CMK (cell line): Measurements from ENCODE around the gene ACSL5.
A peak's percentile ranks its signal among the peaks of the same experiment; 100 is the strongest.
"Not testable (repeated sequence)": the region's sequence is repeated elsewhere in the genome, so short reads cannot be mapped to it uniquely, and the experiment has no call there.

Experiments
- DNase-seq: peaks from one replicate; pipeline ENCODE4 v3.0.0-alpha.2; 2010; ENCODE audit warnings: low read depth

Gene ACSL5

DNA sequence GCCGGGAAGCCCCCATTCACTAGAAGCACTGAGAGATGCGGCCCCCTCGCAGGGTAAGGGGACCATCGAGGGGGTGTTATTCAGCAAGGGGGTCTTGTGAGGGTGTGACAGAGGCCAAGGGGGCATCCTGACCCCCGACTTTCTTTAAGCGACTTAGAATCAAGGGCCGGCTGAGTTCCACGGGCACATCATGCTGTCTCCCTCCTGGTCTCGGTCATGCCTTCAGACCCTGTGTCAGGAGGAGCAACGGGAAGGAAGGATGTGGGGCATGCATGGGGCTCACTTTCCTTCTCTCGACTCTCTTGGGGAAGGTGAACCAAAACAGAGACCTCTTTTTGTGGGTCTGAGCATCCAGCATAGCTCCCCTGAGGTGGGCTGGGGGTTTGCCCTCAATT, 2.5 kb downstream of the ACSL5 start:
- DNase-seq = no peak

DNA sequence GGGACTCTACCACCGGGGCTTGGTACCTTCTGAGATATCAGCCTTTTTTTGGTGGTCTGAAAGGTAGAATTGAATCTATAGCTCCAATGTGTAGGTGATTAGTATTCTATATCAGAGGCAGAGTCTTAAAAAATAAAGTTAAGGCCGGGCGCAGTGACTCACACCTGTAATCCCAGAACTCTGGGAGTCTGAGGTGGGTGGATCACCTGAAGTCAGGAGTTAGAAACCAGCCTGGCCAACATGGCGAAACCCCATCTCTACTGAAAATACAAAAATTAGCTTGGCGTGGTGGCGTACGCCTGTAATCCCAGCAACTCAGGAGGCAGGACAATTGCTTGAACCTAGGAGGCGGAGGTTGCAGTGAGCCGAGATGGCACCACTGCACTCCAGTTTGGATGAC, 3.2 kb downstream of the ACSL5 start:
- not testable (repeated sequence) for DNase-seq

DNA sequence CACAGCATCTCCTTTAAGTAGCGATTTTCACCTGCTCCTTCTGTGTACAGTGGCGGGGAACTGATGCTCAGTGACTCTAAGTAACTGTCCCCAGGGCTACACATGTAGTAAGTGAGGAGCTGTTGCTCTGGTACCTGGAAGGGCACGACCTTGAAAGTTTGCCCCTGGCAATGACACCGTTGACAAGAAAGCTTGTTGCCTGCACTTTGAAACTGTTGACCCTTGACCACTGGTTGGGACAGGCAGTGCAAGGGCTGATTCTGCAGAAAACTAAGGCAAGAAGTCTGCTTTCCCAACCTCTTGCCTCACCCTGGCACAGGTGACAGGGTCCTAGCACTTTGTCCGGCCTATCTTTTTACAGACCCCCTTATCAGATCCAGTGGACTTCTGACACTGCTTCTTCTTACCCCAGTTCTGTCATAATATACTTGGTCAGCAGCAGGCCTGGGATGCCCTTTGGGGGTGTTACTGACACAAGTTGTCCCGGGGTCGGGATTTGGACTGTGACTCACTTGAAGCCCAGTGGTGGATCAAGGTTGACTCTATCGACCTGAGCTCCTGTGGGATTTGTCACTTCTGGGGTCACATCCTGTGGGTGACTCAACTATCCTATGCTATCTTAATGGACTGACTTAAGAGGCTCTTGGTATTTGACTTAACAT, 5.8 kb downstream of the ACSL5 start:
- no peak for DNase-seq

DNA sequence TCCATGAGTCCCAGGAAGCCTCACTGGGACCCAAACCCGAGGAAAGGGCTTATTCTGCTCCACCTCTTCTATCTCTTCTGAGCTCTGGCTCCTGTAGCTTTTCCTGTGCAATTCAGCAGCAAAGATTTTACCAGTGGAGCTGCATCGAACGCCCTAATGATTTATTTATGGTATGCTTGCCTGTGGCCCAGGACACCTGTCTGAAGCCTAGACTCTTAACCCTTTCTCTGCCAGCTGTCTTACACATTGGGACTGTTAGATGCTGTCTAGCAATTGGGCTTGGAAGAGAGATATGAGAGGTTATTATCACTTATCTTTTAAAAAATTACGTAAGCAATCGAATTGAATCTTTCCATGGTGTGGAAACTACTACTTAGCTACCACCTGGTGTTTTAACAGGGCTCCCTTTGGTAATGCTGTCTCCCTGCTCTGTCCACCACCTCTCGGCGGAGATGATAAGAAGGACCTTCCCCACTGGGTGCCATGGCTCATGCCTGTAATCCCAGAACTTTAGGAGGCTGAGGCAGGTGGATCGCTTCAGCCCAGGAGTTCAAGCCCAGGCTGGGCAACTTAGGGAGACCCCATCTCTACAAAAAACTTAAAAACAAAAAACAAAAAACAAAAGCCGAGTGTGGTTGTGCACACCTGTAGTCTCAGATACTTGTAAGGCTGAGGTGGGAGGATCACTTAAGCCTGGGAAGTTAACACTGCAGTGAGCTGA, 8.8 kb downstream of the ACSL5 start:
- no peak for DNase-seq

DNA sequence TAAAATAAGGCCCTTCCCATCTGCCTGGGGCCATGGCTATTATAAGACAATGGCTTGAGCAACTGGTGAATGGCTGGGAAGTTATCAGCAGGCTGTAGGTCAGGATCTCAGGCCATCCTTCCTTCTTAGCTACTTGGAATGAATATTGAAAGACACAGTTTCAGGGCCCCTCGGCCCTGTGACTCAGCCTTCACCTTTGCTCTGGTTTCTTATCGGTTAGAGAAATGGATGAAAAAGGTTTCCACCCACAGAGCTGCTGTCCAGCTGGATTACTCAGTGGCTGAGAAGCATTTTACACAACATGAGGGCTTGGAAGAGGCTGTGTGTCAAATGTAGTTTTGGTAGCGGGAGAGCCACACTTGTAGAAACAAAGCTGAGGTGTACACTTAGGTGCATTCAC, 9.4 kb downstream of the ACSL5 start:
- DNase-seq = no peak

DNA sequence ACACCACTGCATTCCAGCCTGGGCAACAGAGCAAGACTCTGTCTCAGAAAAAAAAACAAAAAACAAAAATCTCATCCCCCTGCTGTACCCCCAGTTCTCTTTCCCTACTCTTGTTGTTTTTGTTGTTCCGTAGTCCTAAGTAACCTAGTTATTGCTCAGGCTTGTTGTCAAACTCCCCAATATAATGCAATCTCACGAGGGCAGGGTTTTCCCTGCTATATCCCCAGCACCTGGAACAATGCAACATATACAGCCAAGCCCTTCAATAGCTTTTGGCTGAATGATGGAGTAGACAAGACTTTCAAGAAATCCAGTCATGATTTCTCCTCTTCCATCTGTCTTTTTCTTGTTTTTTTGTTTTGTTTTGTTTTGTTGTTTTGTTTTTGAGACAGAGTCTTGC, 10.2 kb downstream of the ACSL5 start:
- DNase-seq = no peak

DNA sequence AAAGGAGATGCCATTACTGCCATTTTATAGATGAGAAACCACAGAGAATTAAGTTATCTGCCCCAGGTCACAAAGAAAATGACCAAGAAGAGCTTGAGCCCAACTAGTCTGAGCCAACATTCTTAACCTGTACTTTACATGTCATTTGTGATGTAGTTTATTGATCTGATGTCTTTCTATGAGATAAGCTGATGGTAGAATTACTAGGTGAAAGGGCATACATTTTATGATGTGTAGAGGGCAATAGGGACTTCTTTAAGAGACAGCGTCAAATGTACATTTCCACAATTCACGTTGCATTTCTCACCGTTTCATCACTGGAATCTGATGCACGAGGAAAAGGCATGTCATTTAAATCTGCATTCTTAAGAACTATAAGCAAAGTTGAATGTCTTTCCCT, 11.3 kb downstream of the ACSL5 start:
- DNase-seq = no peak

DNA sequence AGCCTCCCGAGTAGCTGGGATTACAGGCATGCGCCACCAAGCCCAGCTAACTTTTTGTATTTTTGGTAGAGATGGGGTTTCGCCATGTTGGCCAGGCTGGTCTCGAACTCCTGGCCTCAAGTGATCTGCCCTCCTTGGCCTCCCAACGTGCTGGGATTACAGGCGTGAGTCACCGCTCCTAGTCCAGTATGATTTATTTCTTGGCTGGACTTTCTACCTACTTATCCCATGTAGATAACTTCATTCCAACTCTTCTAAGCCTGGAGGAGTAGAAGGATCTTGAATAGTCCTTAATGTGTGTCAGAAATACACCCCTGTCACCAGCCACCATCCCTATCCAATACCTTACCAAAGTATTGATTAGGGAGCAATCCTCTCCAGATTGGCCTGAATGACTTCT, 14.1 kb downstream of the ACSL5 start:
- not testable (repeated sequence) for DNase-seq

DNA sequence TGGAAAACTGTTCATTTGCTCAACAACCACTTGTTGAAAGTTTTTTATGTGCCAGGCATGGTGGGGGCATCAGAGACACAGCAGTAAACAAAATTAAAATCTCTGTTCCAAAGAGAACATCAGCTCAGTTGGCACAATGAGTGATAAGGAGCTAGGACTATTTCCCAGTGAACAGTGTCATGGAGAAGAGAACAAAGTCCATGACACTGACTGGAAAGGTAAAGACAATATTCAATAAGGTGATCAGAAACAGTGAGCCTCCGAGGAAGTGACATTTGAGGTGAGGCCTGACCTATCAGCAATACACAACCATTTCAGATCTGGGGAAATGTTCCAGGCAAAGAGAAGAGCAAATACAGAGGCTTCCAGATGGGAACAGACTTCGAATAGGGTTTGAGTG, 14.6 kb downstream of the ACSL5 start:
- no peak for DNase-seq

DNA sequence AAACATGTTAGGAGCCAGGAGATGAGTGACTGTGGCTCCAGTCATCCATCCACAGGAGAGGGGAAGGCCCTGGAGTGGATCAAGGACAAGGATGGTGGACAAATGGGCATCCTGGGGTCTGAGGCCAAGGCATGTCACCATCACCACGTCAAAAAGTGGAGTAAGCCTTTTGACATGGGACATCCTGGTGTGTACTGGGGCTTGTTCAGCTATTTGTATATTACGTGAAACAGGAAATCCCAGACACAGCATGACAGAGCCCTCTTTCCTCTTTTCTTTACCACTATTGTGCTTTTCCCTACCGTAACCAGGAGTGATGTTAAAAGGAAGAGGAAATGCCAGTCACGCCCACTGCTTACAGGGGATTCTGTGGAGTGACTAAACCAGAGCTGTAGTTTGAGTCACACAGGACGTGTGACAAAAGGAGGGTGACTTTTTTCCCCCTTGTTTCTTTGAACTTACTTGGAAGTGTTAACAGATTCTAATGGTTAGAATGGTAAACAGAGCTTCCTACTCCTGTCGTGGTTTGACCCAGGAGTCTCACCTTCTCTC, 15.4 kb downstream of the ACSL5 start:
- DNase-seq = no peak

DNA sequence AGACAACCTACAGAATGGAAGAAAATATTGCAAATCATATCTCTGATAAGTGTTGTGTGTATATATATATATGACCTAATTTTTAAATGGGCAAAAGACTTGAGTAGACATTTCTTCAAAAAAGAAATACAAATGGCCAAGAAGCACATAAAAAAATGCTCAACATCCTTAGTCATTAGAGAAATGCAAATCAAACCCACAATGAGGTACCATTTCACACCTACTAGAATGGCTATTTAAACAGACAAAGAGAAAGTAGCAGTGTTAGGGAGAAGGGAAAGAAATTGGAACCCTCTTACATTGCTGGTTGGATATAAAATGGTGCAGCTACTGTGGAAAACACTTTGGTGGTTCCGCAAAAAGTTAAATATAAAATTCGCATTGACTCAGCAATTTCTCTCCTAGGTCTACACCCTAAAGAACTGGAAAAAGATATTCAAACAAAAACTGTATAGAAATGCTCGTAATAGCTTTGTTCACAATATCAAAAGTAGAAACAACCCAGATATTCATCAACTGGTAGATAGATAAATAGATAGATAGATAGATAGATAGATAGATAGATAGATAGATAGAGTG, 16.3 kb downstream of the ACSL5 start:
- no peak for DNase-seq

DNA sequence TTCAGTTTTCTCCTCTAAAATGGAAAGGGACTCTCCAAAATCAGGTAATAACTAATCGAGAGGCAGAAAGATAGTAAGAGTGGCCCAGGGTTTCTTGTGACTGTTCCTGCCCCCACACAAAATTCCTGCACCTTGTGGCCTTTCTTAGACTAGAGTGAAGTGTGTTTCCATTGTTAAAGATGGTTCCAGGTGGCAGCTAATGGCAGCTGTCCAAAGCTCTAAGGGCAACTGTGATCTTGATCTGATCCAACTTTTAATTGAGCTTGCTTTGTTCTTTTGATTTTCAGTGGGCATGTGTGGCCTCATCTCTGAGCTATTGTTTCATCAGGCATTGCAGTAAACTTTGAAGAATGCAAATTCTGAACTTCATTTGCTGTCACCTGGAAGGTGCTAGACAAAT, 19.4 kb downstream of the ACSL5 start:
- no peak for DNase-seq

DNA sequence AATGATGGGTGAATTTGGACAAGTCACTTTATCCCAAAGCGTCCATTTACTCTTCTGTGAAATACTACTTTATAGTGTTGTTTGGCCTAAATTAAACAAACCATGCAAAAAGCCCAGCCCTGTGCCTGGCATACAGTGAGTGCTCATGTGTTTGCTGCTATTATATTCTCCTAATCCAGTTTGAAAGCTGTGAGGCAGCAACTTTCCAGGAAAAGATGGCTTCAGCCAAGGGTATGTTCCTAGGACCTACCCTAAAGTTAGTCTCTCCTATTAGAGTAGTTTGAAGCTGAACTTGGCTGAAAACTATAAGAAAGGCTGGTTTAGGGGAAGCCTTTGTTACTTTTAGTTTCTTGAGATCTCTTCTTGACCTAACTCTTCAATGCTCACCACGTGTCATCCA, 19.9 kb downstream of the ACSL5 start:
- DNase-seq = no peak

DNA sequence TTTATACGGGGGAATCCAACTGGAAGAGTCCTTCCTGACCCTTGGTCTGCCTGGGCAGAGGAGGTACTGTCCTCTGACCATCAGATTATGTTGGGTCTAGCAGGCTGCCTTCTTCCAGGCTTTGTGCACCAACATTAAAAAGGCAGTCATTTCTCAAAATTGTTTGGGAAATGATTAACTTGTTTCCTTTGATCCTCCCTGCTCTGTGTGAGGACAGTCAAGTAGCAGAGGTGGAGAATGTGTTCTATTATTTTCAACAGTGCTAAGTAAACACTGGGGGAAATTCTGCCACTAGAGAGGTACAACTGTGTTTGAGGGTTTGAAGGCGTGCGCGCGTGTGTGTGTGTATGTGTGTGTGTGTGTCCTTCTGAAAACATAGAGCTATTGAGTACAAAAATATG, 20.6 kb downstream of the ACSL5 start:
- DNase-seq = no peak

DNA sequence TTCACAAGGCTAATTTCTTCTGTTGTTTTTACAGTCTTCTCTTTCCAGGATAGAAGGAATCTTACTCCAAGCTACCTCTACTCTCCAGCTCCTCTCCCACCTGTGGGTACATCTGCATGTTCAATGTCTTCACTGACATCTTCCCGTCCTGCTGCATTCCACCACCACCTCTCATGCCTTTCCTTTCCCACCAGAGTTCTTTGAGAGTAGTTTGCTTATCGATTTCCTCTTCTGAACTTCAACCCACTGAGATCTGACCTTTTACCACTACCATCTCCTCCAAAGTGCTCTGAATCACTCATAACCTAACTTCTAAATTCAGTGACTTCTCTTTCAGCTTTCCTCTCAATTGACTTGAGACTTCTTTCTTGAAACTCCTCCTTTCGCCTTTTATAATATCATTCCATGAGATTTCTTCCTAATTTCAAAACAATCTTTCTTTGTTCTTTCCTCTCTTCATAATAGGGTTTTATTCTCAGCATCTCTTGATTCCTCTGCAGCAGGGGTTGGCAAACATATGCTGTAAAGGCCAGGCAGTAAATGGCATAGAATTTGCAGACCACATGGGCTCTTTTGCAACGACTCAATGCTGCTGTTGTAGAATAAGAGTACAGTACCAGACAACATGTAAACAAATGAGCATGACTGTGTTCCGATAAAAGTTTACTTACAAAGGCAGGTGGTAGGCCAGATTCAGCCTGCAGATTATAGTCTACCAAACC, 22.1 kb downstream of the ACSL5 start:
- no peak for DNase-seq

DNA sequence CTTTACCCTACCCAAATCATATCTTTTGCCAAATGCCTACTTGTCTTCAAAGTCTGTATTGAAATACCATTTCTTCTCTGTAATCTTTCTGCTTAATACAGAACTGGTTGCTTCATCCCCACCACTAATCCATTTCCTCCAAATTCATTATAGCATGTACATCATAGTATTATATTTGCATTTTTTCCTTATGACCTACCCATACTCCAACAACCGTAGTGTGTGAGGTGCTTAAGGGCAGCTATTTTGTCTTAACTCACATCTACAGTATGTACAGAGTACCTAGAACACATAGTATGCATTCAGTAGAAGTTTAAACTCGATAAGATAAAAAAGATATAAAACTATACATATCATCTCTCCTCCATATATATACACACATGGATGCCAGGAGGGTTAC, 23.7 kb downstream of the ACSL5 start:
- no peak for DNase-seq

DNA sequence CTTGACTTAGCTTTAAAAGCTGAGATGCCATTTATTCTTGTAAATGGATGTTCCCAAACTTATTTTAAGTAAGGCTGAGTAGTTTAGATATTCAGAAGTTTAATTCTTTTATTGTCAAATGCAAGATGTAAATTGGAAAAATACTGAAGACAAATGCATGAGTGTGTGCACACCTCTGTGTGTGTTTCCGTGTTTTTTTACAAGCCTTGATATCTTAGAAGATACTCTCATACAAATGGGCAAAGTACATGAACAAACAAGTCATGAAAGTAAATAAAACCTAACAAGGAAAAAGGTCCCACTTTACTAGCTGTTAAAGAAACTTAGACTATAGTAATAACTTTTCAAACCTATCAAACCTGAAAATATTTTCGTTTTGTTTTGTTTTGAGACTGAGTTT, 29.0 kb downstream of the ACSL5 start:
- DNase-seq = no peak

DNA sequence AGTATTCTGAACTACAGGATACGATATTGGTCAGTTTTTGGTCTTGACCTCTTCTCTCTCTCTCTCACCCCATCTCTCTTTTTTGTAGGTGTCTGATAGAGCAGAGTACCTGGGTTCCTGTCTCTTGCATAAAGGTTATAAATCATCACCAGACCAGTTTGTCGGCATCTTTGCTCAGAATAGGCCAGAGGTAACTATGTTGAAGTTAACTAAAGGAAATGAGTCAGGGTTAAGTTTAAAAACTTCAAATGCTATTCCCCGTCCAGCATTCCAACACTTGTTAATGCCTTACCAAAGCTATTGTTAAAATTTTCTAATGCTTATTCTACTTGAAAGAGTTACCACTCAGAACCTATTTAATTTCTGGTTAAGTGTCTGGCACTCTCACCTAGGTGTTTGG, 30.7 kb downstream of the ACSL5 start:
- no peak for DNase-seq

DNA sequence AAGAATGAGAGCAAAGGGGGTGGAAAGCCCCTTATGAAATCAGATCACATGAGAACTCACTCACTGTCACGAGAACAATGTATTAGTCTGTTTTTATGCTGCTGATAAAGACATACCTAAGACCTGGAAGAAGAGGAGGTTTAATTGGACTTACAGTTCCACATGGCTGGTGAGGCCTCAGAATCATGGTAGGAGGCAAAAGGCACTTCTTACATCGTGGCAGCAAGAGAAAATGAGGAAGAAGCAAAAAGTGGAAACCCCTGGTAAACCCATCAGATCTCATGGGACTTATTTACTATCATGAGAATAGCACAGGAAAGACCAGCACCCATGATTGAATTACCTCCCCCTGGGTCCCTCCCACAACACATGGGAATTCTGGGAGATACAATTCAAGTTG, 32.9 kb downstream of the ACSL5 start:
- not testable (repeated sequence) for DNase-seq

DNA sequence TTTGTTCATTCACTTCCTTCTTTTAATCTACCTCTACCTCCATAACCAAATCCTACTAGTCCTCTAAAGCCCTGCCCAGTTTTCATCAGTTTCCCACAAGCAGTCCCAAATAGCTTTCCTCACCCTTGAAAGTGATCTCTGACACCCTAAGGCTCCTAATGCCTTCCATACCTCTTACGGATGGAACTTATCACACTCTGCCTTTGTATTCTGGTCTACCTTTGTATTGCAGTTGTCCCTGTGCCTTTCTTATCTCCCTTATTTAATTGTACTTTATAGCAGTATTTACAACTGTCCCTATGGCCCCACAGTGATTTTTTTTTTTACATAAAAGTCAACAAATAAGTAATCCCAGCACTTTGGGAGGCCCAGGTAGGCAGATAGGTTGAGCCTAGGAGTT, 33.8 kb downstream of the ACSL5 start:
- no peak for DNase-seq

DNA sequence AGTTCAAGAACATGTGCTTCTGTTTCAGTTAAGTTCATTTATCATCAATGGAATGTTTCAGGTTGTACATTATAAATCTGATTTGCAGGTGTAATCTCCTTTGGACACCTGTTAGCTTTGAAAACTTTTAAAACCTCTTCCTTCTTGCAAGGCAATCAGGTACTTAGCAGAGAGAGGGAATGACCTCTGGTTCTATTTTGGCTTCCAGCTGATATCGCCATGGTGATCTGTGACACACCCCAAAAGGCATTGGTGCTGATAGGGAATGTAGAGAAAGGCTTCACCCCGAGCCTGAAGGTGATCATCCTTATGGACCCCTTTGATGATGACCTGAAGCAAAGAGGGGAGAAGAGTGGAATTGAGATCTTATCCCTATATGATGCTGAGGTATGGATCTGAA, 35.4 kb downstream of the ACSL5 start:
- DNase-seq = no peak

DNA sequence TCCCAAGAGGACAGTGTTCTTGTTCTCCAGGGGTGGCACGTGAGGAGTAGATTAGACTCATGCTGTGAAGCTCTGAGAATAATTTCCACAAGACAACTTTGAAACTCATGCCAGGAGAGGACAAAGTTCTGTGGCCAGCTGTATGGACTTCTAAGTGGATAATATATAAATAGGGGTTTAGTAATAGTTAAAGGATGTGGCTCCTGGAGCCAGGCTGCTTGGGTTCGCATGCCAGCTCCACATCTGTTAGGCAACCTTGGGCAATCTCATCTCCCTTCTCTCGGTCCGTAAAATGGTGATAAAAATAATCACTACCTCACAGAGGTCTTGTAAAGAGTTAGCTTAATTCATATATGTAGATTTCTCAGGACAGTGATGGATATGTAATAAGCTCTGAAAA, 35.8 kb downstream of the ACSL5 start:
- no peak for DNase-seq

DNA sequence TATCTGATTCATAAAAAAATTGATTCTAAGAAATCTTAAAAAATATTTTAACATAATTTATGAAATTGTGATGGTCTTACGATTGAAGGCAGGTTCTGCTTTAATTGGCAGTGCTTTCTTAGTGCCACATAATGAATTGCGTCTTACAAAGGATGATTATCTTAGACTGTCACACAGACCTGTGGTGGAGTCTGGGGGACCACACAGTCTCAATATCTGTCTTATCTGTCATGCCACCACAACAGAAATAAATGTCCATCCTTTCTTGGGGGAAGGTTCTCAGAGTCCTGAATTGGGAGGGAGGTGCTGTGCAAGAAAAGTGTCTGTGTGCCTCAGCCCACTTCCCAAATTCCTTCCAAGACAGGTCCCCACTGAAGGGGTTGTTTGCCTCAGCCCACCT, 38.8 kb downstream of the ACSL5 start:
- peak; percentile 36 for DNase-seq
